Cardiac septum (tissue), 1 donor: ENCODE data around the gene LRIG3. TPM values are rescaled to one million over a fixed set of nuclear protein-coding genes. Genes with fewer than 3 reads are reported as not detected.
"Not testable (repeated sequence)": the region's sequence is repeated elsewhere in the genome, so short reads cannot be mapped to it uniquely, and the experiment has no call there.

Experiments
- DNase-seq: peaks from one replicate; pipeline ENCODE4 v3.0.0-alpha.2; 2020; ENCODE audit warnings: low spot score
- intact Hi-C: fragments of 100-400 bp; cut with DNase I; formaldehyde crosslinking; loops from one replicate; pipeline ENCODE4 v1.14.0; 2022
- long read RNA-seq: library from polyadenylated mRNA; unstranded; transcript quantifications from one replicate; pipeline ENCODE4 v2.0.0, GENCODE V29; 2021
- total RNA-seq: library from RNA; stranded (reverse); fragmentation: NEBNext Ultra II Directional; extraction: Animal tissue kit (Norgen Biotek cat#: 25700); gene quantifications from one replicate; pipeline ENCODE4 v1.2.1, GENCODE V29; 2021
- donor health status: DM: no; HTN: no; CAD: no.

Gene LRIG3, protein sequence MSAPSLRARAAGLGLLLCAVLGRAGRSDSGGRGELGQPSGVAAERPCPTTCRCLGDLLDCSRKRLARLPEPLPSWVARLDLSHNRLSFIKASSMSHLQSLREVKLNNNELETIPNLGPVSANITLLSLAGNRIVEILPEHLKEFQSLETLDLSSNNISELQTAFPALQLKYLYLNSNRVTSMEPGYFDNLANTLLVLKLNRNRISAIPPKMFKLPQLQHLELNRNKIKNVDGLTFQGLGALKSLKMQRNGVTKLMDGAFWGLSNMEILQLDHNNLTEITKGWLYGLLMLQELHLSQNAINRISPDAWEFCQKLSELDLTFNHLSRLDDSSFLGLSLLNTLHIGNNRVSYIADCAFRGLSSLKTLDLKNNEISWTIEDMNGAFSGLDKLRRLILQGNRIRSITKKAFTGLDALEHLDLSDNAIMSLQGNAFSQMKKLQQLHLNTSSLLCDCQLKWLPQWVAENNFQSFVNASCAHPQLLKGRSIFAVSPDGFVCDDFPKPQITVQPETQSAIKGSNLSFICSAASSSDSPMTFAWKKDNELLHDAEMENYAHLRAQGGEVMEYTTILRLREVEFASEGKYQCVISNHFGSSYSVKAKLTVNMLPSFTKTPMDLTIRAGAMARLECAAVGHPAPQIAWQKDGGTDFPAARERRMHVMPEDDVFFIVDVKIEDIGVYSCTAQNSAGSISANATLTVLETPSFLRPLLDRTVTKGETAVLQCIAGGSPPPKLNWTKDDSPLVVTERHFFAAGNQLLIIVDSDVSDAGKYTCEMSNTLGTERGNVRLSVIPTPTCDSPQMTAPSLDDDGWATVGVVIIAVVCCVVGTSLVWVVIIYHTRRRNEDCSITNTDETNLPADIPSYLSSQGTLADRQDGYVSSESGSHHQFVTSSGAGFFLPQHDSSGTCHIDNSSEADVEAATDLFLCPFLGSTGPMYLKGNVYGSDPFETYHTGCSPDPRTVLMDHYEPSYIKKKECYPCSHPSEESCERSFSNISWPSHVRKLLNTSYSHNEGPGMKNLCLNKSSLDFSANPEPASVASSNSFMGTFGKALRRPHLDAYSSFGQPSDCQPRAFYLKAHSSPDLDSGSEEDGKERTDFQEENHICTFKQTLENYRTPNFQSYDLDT
- total RNA-seq = 6.1 TPM
- long read RNA-seq, full-length matches to known transcripts = 6 of 10 reads
- long read RNA-seq, partial matches to known transcripts = 3 of 10 reads
- long read RNA-seq, other reads (novel, unspliced or antisense) = 1 of 10 reads

DNA sequence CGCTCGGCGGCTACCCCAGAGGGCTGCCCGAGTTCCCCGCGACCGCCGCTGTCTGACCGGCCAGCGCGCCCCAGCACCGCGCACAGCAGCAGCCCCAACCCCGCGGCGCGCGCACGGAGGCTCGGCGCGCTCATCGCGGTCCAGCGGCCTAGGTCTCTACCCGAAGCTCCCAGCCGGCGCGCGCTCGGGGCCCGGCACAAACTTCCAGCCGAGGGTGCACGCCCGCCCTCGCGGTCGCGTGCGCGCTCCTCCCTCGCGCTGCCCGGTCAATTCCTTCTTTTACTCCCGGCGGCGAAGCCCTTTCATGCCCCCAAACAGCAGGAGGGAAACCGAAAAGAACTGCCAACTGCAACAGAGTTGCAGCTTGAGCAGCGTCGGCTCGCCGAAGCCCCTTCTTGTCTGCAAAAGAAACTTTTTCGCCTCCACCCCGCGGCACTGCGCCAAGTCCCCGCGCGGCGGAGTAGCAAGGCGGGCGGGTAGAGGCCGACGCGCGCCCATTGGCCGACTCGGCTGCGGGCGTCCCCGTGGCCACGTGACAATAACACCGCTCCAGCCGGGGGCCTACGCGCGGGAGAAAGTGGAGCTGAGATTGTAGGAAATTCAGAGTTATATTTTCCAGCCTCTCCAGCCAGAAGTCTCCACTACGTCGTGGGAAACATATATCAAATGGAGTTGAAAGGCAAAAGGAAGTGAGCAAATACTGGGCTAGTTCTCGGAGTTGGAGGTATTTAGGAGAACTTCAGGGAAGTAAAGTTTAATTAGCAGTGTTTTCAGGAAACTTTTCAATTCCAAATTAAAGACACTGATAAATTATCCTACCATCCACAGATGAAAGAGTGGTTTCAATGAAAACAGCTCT, at the start of gene LRIG3:
Gene LRIG3 (minus strand): TSS at position 403 of the 859 bp plus-strand sequence. CDS start 269 bp downstream, at position 134.
- intact Hi-C loops = no loop called here

DNA sequence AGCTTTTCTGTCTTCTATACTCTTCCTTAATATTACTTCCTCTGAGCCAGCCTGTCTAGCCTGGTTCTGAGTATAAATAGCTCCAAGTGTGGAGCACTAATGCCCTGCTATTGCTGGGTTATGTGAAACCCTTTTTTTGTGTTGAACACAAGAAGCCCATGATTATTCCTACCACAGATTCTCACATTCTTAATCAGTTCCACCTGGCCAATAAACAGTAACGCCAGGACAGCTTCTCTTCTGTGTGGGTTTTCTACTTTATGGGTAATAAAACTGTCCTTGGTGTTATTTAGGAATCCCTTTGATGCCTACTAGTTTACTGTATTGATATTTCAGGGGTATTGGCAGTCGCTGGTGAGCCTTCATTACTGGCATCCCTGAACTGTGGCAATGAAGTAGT, 48.9 kb upstream of the LRIG3 start:
- intact Hi-C loops = no loop called here
- DNase-seq = no peak

More for the DNA sequence above, at the start of gene LRIG3:
- peak; percentile 91 for DNase-seq

DNA sequence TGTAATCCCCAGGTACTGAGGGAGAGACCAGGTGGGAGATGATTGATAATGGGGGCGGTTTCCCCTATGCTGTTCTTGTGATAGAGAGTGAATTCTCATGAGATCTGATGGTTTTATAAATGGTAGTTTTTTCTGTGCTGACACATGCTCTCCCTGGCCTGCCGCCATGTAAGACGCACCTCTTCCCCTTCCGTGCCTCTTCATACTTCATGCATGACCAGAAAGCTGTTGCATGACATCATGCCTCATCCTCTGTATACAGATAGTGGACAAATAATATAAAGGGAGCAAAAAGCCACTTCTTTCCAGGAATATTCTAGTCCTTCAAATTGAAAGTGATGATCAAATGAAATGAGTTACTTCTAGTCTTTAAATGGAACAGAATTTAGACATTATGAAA, 47.3 kb upstream of the LRIG3 start:
- intact Hi-C loops = no loop called here
- no peak for DNase-seq

DNA sequence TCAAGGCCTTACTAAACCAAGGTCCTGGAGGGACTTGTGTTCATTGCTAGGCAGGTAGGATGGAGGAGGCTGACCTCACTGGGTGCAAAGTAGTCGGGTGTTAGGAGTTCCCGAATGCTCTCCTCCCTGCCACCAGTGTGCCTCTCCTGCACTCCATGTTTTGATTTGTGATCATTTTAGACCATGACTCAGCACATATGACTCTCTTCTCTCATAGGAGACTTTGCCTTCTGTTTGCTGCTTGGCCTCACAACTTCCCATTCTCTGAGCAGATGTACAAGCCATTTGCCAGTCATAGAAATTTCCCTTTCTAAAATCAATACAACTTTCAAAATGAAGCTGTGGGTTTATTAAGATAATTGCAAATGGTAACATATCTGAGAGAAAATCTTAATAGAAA, 46.6 kb upstream of the LRIG3 start:
- no peak for DNase-seq
- intact Hi-C loops = no loop called here

DNA sequence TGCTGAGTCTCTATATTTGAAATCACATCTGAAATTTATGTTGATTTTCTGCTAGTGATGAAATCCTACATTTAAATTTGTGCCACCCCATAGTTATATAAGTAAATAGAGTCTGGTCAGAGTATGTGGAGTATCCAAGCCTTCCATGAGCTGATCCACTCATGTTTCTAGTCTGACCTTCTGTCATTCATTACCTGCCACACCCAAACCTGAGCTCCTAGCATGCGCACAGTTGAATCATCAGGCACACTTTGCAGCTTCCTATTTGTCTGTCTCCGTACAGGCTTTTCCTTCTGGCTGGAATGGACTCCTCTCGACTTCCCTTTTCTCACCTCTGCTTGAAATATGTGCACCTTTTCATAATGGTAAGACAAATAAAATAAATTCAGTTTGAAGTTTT, 45.3 kb upstream of the LRIG3 start:
- intact Hi-C loops = no loop called here
- no peak for DNase-seq

DNA sequence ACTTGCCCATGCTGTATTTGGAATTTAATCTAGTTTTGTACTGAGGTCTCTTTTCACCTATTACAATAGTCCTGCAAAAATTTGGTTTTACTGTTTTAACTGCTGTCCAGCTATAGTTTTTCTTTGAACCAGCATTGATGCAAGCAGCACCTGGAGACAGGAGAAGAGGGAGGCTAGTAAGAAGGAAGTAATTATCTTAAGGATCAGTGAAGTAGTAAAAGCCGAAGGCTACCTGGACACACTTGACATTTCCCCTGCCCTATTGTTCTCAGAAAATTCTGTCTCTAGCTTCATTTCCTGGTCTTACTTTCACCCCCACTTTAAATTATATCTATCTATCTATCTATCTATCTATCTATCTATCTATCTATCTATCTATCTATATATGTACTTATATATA, 43.5 kb upstream of the LRIG3 start:
- intact Hi-C loops = no loop called here
- no peak for DNase-seq

DNA sequence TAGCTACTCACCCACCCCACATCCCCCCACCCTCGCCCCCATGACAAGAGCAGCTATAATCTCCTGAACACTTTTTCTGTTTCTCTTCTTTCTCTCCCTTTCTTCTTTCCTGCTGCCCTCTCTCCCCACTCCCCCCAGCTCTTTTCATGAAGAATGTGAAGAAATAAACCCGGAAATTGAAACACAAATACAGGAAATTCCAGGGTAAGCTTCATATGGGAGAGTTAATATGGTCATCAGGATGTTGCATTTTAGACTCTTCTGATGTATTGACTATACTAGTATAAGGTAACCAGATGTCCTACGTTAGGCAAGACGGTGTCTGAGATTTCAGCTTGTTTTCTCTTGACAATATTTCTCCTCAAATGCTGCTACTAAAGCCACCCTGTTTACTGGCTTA, 41.6 kb upstream of the LRIG3 start:
- intact Hi-C loops = no loop called here

DNA sequence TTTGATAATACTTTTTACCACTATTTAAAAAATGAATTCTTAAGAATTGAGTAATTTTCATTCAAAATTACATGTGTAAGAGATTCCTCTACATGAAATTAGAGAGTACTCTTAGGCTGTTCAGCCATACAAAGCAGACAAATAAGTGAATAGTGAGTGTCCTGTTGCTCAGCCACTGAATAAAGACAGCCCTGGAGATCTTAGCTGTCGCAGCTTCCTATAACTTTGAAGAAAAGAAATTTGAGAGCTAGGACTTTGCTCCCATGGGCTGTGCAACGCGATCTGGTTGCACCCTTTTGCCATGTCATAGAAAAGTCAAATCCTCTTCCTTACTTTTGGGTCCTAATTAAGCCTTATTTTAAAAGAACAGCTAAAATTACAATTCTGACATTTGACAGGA, 40.9 kb upstream of the LRIG3 start:
- no peak for DNase-seq
- intact Hi-C loops = no loop called here

More for the DNA sequence above, 41.6 kb upstream of the LRIG3 start:
- no peak for DNase-seq

DNA sequence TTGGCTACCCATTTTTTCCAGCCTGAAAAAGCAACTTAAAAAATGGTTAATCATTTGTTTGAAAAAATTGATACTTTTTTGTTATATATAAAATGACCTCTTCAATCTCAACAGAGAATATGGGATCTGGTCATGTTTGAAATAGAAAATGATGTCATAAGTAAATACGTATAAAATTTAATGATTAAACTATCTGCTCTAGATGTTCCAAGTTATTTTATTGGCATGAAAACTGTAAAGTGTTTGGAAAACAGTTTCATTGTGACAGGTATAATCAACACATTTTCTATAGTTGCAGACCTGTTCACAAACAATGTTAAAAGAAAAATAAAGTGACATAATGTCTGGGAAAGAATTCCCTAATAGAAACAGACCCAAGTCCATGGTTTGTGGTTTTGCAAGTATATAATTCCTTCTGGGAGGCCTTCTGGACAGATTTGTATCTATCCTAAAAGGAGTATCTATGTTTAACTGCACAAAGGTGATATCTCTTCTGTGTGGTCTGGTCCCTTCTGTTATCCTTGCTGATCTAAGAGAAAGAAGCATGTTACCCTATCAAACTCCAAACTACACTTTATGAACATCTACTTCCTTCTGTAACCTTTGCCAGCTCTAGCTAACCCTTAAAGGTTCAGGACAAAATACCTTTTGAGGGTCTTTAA, 39.5 kb upstream of the LRIG3 start:
- intact Hi-C loops = no loop called here
- no peak for DNase-seq

DNA sequence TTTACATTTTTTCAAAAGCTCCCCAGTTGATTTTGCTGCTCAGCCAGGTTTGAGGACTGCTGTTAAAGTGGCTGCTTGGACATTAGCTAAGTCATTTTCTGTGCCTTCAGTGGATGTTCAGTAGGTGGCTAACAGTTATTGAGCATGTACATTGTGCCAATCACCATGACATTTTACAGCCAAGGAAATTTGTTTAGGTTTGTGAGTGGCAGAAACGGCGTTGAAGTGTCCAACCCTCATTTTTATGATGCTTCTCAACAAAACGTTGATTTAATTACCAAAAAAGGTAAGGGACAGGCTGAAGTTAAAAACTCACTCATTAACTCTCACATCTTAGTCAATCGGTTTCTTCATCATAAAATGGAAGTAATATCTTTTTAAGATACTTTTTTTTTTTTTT, 37.0 kb upstream of the LRIG3 start:
- intact Hi-C loops = no loop called here
- no peak for DNase-seq

DNA sequence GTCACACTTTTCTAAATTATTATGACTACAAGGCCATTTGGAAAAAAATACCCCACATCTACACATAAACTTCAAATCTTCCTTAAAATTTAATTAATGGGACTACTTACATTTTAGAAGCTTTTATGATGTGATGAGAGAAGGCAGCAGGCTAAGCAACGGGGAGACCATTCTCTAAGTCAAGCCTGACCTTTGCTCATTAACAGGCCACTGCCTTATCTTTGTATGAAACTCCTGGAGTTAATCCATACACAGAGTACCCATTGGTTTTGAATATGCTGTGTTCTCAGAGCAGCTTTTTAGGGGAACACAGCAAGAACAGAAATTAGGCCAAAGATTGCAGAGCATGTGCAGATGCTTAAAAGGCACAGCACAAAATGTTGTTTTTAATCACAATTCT, 35.5 kb upstream of the LRIG3 start:
- intact Hi-C loops = no loop called here
- no peak for DNase-seq

DNA sequence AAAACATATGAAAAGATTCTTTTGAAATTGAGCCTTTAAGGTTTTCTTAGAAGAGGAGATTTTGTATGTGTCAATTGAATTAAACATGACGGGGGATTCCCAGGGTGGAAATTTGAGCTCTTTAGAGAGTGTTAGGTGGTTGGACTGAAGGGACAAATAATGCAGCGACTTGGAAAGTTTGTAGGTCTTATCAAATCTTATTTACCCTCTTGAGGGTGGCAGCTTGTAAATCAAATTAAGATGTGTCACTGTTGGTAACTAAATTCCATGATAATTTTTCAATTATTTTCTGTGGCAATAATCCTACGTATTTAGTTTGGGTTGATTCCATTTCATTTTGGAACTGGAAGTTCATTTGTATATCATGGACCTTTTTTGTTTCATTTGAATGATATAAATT, 33.7 kb upstream of the LRIG3 start:
- intact Hi-C loops = no loop called here
- DNase-seq = no peak

DNA sequence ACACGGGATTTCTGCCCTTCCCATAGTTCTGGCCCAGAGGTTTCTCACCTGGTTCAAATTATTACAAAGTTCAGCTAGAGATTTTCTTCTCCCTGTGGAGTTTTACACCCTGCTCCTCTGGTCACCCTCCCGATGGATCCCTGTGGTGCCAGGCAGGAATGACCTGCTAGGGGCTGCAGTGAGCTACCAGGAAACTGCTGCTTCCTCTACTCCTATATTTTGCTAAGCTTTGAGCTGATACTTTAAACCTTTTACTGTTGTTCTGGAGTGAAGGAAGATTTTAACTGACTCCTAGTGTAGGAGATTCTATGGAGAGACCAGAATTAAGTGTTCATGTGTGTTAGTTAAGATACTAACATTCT, 30.4 kb upstream of the LRIG3 start:
- intact Hi-C loops = no loop called here

DNA sequence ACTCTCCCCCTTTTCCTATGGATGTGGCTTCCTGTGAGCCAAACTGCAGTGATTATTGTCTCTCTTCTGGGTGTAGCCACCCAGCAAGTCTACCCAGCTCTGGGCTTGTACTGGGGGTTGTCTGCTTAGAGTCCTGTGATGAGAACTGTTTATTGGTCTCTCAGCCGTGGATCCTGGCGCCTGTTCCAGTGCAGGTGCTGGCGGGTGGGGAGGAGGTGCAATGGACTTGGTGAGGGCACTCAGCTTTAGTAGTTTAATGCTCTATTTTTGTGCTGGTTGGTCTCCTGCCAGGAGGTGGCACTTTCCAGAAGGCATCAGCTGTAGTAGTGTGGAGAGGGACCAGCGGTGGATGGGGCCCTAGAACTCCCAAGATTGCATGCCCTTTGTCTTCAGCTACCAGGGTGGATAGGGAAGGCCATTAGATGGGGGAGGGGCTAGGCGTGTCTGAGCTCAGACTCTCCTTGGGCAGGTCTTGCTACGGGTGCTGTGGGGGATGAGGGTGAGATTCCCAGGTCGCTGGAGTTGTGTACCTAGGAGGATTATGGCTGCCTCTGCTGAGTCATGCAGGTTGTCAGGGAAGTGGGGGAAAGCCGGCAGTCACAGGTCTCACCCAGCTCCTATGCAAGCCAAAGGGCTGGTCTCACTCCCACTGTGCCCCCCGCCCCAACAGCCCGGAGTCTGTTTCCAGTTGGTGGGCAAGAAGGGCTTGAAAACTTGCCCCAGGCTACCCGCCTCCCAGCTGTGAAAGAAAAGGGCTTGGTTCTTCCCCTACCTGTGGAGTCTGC, 29.8 kb upstream of the LRIG3 start:
- DNase-seq = not testable (repeated sequence)

More for the DNA sequence above, 30.4 kb upstream of the LRIG3 start:
- no peak for DNase-seq

DNA sequence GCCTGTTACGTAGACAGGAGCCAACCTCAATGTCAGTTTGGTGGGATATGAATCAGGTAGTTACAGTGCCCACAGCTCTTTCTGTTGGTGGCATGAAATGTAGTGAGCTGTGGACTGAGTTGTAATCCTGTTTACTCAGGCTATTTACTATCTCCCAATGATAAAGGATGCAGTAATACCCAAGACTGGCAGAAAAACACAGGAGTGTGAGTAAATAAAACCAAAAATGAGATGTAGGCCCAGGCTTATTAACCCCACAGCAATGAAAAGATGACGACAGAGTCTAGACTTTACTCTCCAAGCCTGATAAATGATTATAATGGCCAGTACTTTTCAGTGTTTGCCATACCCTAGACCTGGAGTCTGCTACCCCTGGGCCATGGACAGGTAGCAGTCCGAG, 22.8 kb upstream of the LRIG3 start:
- intact Hi-C loops = no loop called here
- no peak for DNase-seq

More for the DNA sequence above, 29.8 kb upstream of the LRIG3 start:
- intact Hi-C loops = not testable (repeated sequence)

DNA sequence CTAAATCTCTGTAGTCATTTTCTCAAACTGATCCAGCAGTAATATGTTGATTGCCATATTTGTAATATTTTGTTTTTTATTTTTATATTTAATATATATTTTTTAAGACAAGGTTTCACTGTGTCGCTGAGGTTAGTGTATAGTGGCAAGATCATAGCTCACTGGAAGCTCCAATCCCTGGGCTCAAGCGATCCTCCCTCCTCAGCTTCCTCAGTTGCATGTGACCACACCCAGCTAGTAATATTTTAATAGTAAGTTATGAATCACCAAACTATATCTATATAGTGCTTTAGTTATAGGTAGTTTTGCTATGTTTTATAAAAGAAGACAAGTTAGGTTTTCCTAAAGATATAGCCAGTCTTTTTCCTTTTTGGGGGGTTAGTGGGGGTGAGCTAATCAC, 22.0 kb upstream of the LRIG3 start:
- intact Hi-C loops = no loop called here

DNA sequence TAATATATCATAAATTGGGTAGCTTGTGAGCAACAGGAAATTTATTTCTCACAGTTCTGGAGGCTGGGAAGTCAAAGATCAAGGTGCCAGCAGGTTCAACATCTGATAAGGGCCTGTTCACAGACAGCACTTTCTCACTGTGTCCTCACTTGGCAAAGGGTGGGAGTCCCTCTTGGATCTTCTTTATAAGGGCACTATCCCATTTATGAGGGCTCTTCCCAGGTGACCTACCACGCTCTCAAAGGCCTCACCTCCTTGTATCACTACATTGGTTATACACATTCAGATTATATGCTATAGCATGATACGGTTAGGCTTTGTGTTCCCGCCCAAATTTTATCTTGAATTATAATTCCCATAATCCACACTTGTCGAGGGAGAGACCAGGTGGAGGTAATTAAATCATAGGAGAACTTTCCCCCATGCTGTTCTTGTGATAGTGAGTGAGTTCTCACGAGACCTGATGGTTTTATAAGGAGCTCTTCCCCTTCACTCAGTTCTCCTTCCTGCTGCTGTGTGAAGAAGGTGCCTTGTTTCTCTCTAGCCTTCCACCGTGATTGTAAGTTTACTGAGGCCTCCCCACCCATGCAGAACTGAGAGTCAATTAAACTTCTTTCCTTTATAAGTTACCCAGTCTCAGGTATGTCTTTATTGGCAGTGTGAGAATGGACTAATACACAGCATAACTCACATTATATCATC, 19.2 kb upstream of the LRIG3 start:
- intact Hi-C loops = no loop called here

More for the DNA sequence above, 22.0 kb upstream of the LRIG3 start:
- no peak for DNase-seq

More for the DNA sequence above, 19.2 kb upstream of the LRIG3 start:
- no peak for DNase-seq
